ENCODE results near the gene CFAP61.

DNA sequence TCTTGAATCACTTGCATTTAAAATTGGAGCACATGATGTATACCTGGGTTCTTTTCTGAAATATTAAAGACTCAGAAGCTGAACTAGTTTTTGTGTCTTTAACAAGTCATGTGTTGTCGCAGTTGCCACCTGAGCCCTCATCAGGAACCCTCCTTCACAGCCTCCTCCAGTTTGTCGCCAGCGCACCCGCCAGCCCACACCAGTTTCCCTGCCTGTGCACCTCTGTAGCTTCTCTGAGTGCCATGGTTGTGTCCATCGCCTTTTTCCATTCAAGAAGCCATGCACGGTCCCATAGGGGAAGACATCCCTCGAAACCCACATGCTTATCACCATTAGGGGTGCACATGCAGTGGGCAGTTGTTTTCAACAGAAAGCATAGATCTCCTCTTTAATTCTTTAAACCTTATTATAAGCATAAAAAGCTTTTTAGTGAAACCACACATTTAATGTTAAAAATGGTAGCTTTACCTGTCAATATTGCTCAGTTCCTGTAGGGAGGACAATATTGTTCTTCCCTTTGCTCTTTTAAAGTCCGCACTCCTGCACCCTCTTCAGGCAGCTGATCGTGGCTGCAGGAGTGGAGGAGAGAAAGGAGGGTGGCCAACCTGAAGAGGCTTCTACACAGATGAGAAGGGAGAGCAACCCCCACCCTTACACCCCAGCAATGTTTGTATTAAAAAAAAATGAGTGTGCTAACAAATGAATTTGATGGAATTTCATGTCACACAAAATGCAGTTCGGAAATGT, 121.9 kb downstream of the CFAP61 start:
- TF ChIP-seq NR3C1 (CRISPR knock-in tag; conservative IDR thresholded peaks at IDR 0.05; ENCODE audit: low read depth) = no peak
- TF ChIP-seq, protein P1, sequence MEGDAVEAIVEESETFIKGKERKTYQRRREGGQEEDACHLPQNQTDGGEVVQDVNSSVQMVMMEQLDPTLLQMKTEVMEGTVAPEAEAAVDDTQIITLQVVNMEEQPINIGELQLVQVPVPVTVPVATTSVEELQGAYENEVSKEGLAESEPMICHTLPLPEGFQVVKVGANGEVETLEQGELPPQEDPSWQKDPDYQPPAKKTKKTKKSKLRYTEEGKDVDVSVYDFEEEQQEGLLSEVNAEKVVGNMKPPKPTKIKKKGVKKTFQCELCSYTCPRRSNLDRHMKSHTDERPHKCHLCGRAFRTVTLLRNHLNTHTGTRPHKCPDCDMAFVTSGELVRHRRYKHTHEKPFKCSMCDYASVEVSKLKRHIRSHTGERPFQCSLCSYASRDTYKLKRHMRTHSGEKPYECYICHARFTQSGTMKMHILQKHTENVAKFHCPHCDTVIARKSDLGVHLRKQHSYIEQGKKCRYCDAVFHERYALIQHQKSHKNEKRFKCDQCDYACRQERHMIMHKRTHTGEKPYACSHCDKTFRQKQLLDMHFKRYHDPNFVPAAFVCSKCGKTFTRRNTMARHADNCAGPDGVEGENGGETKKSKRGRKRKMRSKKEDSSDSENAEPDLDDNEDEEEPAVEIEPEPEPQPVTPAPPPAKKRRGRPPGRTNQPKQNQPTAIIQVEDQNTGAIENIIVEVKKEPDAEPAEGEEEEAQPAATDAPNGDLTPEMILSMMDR (IDR thresholded peaks at IDR 0.05) = no peak
- TF ChIP-seq RELA (CRISPR knock-in tag; IDR thresholded peaks at IDR 0.05; ENCODE audit: borderline replicate concordance) = no peak
- no peak for TF ChIP-seq ZNF423 (CRISPR knock-in tag; IDR thresholded peaks at IDR 0.05)
